SK-N-SH (cell line): Measurements from ENCODE around the gene CACNA2D1. TPM values are rescaled to one million over a fixed set of nuclear protein-coding genes. Genes with fewer than 3 reads are reported as not detected.
"Not testable (repeated sequence)": the region's sequence is repeated elsewhere in the genome, so short reads cannot be mapped to it uniquely, and the experiment has no call there.

Experiments used
- CTCF ChIA-PET: fragments of 300-600, 350-600 bp; formaldehyde crosslinking; extraction: SDS; loops from one replicate; lab custom pipeline; 2021; lab: Yijun Ruan, JAX
- POLR2A ChIA-PET: fragments of 350-600 bp; sonication (Branson Sonifier 250); formaldehyde crosslinking; extraction: SDS; loops from one replicate; lab custom pipeline; 2020; ENCODE audit warnings: antibody characterized with exemption, inconsistent platforms; lab: Yijun Ruan, JAX
- DNase-seq: peaks from one replicate; pipeline ENCODE4 v3.0.0; 2012
- H2AFZ ChIP-seq: fragments of 200-600 bp; sonication (generic); 2 replicates; pipeline ENCODE4 v1.8.1; 2016; ENCODE audit warnings: antibody characterized with exemption, mild to moderate bottlenecking, low read depth
- H3F3A ChIP-seq: fragments of 200-600 bp; sonication (generic); replicated peaks from 2 replicates; pipeline ENCODE3; 2016; ENCODE audit warnings: antibody characterized with exemption, mild to moderate bottlenecking; ENCODE audit not compliant: insufficient read depth
- H3K27ac ChIP-seq, 2 experiments: fragments of 200-500 bp in 1 of 2; fragments of 200-600 bp in 1 of 2; sonication (Bioruptor generic) in 1 of 2; sonication (generic), shearing (Covaris generic) in 1 of 2; 2 replicates each; pipeline versions ENCODE4 v1.5.1 to v1.6.1; 2014 to 2016; ENCODE audit warnings: low read depth in 2 of 2, inconsistent platforms in 1 of 2, low read length in 1 of 2, mild to moderate bottlenecking in 1 of 2, mixed read lengths in 1 of 2
- H3K27me3 ChIP-seq: fragments of 200-600 bp; sonication (generic), shearing (Covaris generic); 2 replicates; pipeline ENCODE4 v1.6.1; 2016; ENCODE audit warnings: mixed run types; ENCODE audit not compliant: insufficient read depth
- H3K36me3 ChIP-seq, 2 experiments: fragments of 200-500 bp in 1 of 2; fragments of 200-600 bp in 1 of 2; sonication (Bioruptor generic) in 1 of 2; sonication (generic) in 1 of 2; replicated peaks in 1 of 2; 2 replicates each; pipeline versions ENCODE3 to v1.5.1; 2014 to 2016; ENCODE audit warnings: low read length in 1 of 2, mild to moderate bottlenecking in 1 of 2; ENCODE audit not compliant: insufficient read depth in 2 of 2, control insufficient read depth in 1 of 2
- H3K4me1 ChIP-seq, 2 experiments: fragments of 200-500 bp in 1 of 2; fragments of 200-600 bp in 1 of 2; sonication (Bioruptor generic) in 1 of 2; sonication (generic), shearing (Covaris generic) in 1 of 2; 2 replicates each; pipeline versions ENCODE4 v1.5.1 to v1.6.1; 2014 to 2016; ENCODE audit warnings: low read depth in 1 of 2, low read length in 1 of 2, mixed run types in 1 of 2; ENCODE audit not compliant: insufficient read depth in 2 of 2, control insufficient read depth in 1 of 2
- H3K4me2 ChIP-seq: fragments of 200-600 bp; sonication (generic), shearing (Covaris generic); 2 replicates; pipeline ENCODE4 v1.6.1; 2017; ENCODE audit warnings: mixed run types
- H3K4me3 ChIP-seq, 2 experiments: fragments of 200-500 bp in 1 of 2; fragments of 200-600 bp in 1 of 2; sonication (Bioruptor generic) in 1 of 2; sonication (generic), shearing (Covaris generic) in 1 of 2; 2 replicates each; pipeline versions ENCODE4 v1.5.1 to v1.8.1; 2014 to 2016; ENCODE audit warnings: low read depth in 2 of 2, inconsistent platforms in 1 of 2, low read length in 1 of 2, mild to moderate bottlenecking in 1 of 2, mixed read lengths in 1 of 2, moderate library complexity in 1 of 2
- H3K79me2 ChIP-seq: fragments of 200-600 bp; sonication (generic); 2 replicates; pipeline ENCODE4 v1.8.1; 2017; ENCODE audit warnings: mild to moderate bottlenecking; ENCODE audit not compliant: insufficient read depth
- H3K9ac ChIP-seq: fragments of 200-600 bp; sonication (generic); 2 replicates; pipeline ENCODE4 v1.6.1; 2017; ENCODE audit warnings: mixed run types
- H3K9me2 ChIP-seq: fragments of 200-600 bp; sonication (generic); 2 replicates; pipeline ENCODE4 v1.6.1; 2017; ENCODE audit warnings: mixed run types
- H3K9me3 ChIP-seq: fragments of 200-600 bp; sonication (generic); 2 replicates; pipeline ENCODE4 v1.6.1; 2017; ENCODE audit warnings: mixed run types, mild to moderate bottlenecking, moderate library complexity
- H4K20me1 ChIP-seq: fragments of 200-600 bp; sonication (generic); 2 replicates; pipeline ENCODE4 v1.6.1; 2017; ENCODE audit warnings: mild to moderate bottlenecking, mixed run types; ENCODE audit not compliant: insufficient read depth
- ELF1 ChIP-seq: IDR thresholded peaks from 2 replicates; pipeline ENCODE4 v1.4.0; 2012
- EZH2phosphoT487 ChIP-seq: fragments of 200-600 bp; sonication (generic); IDR thresholded peaks from 2 replicates; pipeline ENCODE4 v1.6.1; 2017; ENCODE audit warnings: low read depth, mixed run types, mild to moderate bottlenecking, antibody characterized with exemption, moderate library complexity, borderline replicate concordance
- MXI1 ChIP-seq: IDR thresholded peaks from 2 replicates; pipeline ENCODE4 v1.6.1; 2012; ENCODE audit warnings: mild to moderate bottlenecking, low read depth, low read length, improper control_type of control experiment
- RCOR1 ChIP-seq: fragments of 150-350 bp; IDR thresholded peaks from 2 replicates; pipeline ENCODE4 v1.6.1; 2017; ENCODE audit warnings: antibody characterized with exemption, low read length
- SMC3 ChIP-seq: IDR thresholded peaks from 2 replicates; pipeline ENCODE4 v1.6.1; 2012; ENCODE audit warnings: low read depth, low read length, improper control_type of control experiment
- WGBS: methylation state at CpG from one replicate; pipeline ENCODE4 v1.1.6; 2017; ENCODE audit warnings: low lambda C conversion rate; 5-methylcytosine and 5-hydroxymethylcytosine counted together
- polyA plus RNA-seq, 3 experiments: library from polyadenylated mRNA; depleted of rRNA; stranded (reverse); fragments of >200 nt; gene quantifications; 2 replicates each; pipeline ENCODE4 v1.2.3, GENCODE V29; 2012
- TF ChIP-seq, protein P1 (sequence below): fragments of 150-350 bp; IDR thresholded peaks from 2 replicates; pipeline ENCODE4 v1.6.1; 2017; ENCODE audit warnings: antibody characterized with exemption, low read length, low read depth, borderline replicate concordance
- TF ChIP-seq, protein P2 (sequence below): fragments of 200-600 bp; sonication (generic); IDR thresholded peaks from 2 replicates; pipeline ENCODE4 v1.6.1; 2017; ENCODE audit warnings: antibody characterized with exemption, mild to moderate bottlenecking, moderate library complexity
- TF ChIP-seq, protein P3 (sequence below): fragments of 150-350 bp; IDR thresholded peaks from 2 replicates; pipeline ENCODE4 v1.6.1; 2016; ENCODE audit warnings: mild to moderate bottlenecking, low read depth, low read length

CACNA2D1 gene
- polyA plus RNA-seq, 1 of the 3 experiments (the other 2 are of a cell fraction) = 3.4 TPM

GRCh38 chr7:82388138-82388537 lies 55.4 kb downstream of the CACNA2D1 start (continued):
- no peak for TF ChIP-seq EZH2phosphoT487
- TF ChIP-seq, protein P1, sequence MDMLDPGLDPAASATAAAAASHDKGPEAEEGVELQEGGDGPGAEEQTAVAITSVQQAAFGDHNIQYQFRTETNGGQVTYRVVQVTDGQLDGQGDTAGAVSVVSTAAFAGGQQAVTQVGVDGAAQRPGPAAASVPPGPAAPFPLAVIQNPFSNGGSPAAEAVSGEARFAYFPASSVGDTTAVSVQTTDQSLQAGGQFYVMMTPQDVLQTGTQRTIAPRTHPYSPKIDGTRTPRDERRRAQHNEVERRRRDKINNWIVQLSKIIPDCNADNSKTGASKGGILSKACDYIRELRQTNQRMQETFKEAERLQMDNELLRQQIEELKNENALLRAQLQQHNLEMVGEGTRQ = no peak
- no peak for TF ChIP-seq SMC3
- TF ChIP-seq ELF1 = no peak
- peak; percentile 74 for TF ChIP-seq RCOR1
- TF ChIP-seq, protein P2, sequence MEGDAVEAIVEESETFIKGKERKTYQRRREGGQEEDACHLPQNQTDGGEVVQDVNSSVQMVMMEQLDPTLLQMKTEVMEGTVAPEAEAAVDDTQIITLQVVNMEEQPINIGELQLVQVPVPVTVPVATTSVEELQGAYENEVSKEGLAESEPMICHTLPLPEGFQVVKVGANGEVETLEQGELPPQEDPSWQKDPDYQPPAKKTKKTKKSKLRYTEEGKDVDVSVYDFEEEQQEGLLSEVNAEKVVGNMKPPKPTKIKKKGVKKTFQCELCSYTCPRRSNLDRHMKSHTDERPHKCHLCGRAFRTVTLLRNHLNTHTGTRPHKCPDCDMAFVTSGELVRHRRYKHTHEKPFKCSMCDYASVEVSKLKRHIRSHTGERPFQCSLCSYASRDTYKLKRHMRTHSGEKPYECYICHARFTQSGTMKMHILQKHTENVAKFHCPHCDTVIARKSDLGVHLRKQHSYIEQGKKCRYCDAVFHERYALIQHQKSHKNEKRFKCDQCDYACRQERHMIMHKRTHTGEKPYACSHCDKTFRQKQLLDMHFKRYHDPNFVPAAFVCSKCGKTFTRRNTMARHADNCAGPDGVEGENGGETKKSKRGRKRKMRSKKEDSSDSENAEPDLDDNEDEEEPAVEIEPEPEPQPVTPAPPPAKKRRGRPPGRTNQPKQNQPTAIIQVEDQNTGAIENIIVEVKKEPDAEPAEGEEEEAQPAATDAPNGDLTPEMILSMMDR = no peak
- TF ChIP-seq, all 33 proteins: peak for 7

DNA sequence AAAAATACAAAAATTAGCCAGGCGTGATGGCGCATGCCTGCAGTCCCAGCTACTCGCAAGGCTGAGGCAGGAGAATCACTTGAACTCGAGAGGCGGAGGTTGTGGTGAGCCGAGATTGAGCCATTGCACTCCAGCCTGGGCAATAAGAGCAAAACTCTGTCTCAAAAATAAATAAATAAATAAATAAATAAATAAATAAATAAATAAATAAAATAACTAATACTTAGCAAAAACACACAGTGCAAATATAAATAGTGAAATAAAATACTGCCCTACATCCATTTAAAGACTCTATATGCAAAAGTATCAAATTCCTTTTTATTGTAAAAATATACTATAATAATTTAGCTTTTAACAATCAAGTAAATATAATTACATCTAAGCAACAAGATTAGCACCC lies 57.0 kb downstream of the CACNA2D1 start:
- H3K4me2 ChIP-seq, POLR2A ChIA-PET, H3K4me3 ChIP-seq, H4K20me1 ChIP-seq, H3K27ac ChIP-seq, H3K27me3 ChIP-seq, H3K9me2 ChIP-seq, H3F3A ChIP-seq, H3K9ac ChIP-seq, H3K36me3 ChIP-seq, H3K9me3 ChIP-seq, H2AFZ ChIP-seq, H3K79me2 ChIP-seq, DNase-seq: not testable (repeated sequence)
- 95% methylated on average over 6 of the region's 6 CpGs for WGBS
- peaks cover 11 to 16% of the 10 kb centered on the region in 2 experiments; a peak in 3 of 4 replicates for H3K4me1 ChIP-seq
- CTCF ChIA-PET = interaction anchor here (1.0 kb wide), 2 partner anchors 11 kb away, joined by 3 read pairs; no protein-coding TSS in a partner anchor

- no peaks in the 10 kb centered on the region for H3K9me3 ChIP-seq
- no peak overlapping the region for H3K27ac ChIP-seq
- H3K4me2 ChIP-seq = no peak overlapping the region
- DNase-seq = no peak
- H3K79me2 ChIP-seq = no peaks in the 10 kb centered on the region
- peaks cover 6 to 11% of the 10 kb centered on the region in 2 experiments; a peak in 3 of 4 replicates for H3K4me1 ChIP-seq
- no peaks in the 10 kb centered on the region for H3K27me3 ChIP-seq
- TF ChIP-seq, protein P3, sequence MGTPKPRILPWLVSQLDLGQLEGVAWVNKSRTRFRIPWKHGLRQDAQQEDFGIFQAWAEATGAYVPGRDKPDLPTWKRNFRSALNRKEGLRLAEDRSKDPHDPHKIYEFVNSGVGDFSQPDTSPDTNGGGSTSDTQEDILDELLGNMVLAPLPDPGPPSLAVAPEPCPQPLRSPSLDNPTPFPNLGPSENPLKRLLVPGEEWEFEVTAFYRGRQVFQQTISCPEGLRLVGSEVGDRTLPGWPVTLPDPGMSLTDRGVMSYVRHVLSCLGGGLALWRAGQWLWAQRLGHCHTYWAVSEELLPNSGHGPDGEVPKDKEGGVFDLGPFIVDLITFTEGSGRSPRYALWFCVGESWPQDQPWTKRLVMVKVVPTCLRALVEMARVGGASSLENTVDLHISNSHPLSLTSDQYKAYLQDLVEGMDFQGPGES = no peak
- no peak for TF ChIP-seq MXI1
- no peak for TF ChIP-seq EZH2phosphoT487
- TF ChIP-seq, all 33 proteins: peak for 0
- no peaks in the 10 kb centered on the region for H4K20me1 ChIP-seq
- no peaks in the 10 kb centered on the region for H3F3A ChIP-seq
- H3K9ac ChIP-seq = no peak overlapping the region
- H3K36me3 ChIP-seq = no peaks in the 10 kb centered on the region
- ChIA-PET POLR2A (no interaction called here), CTCF (interaction anchor here (1.1 to 1.3 kb wide), 2 partner anchors 9 to 13 kb away, joined by 4 read pairs; no protein-coding TSS in a partner anchor)
- H2AFZ ChIP-seq = no peak overlapping the region
- no peaks in the 10 kb centered on the region for H3K9me2 ChIP-seq
- H3K4me3 ChIP-seq = no peak overlapping the region
- 94% methylated on average over 2 of the region's 2 CpGs for WGBS
Observed at GRCh38 chr7:82384779-82385178, 58.8 kb downstream of the CACNA2D1 start.
